ENCODE measurements around the gene NT5M.

Gene NT5M

DNA sequence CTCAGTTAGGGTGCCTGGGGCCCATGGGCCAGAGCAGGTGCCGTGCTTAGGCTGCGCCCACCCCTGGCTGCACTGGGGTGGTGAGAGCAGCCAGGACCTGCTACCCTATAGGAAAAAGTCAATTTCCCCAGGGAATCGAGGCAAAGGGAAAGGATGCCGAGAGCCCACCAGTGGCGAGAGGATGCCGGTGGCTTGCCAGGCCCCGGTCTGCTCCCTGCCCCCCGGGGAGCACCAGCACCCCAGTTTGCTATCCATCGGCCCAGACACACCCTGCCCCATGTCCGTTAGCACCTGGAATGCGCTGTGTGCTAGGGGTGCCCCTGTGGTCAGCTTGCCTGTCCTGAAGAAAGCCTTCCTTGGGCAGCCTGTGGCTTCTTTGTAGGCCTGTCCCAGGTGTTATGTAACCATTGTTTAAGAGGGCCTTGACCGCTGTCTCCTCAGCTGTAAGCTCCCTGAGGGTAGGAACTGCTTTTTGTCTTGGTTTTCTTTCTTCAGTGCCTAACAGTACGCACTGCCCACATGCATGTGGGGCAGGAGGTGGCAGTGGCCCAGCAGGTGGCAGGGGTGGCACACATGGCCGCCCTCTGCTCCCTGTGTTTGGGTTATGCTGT is 40.8 kb downstream of the NT5M start:
- DNase-seq = no peak

- DNase-seq = no peak
These were observed 41.5 kb downstream of the NT5M start for GRCh38 chr17:17344507-17345293.

- no peak for DNase-seq
These were observed 42.1 kb downstream of the NT5M start for GRCh38 chr17:17345294-17345597.

GRCh38 chr17:17345686-17346427 is 42.7 kb downstream of the NT5M start:
- no peak for DNase-seq

GRCh38 chr17:17346428-17347233 is 43.5 kb downstream of the NT5M start:
- DNase-seq = no peak

GRCh38 chr17:17347234-17347955 is 44.2 kb downstream of the NT5M start:
- no peak for DNase-seq

- no peak for DNase-seq
These were observed 45.0 kb downstream of the NT5M start for GRCh38 chr17:17347956-17348871.

DNA sequence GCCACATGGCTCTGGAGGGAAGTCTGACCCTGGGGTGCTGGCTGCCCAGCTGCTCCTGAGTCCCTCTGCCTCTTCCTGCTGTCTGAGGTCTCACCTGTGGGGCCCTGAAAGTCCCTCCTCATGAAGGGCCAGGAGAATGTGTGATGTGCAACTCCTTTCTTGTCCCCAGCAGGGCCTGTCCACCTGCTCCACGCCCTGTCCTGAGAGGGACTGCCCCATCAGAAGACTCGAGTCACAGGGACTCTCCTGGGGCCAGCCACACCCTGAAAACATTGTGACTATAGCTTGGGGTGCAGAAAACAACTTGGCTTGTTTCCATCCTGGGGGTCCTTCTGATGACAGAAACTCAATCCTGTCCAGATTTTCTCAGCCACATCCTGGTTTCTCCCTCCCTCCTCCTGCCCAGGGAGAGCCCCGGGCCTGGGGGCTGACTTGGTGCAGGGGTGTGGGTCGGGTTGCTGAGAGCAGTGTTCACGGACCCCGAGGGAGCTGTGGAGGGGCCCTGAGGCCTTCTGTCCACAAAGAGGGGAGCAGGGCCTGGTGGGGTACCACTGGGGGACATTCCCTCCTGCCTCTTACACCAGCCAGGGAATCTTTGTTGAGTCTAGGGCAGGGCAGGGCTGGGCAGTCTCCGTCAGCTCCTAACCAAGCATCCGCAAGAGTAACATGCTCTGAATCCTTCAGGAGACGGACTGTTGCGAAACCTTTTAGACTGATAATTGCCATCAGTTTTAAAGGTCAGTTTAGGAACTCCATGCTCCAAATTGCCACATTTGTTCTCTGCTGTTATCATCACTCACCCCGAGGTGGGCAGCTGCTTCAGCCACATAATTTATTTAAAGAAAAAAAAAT is 45.9 kb downstream of the NT5M start:
- no peak for DNase-seq

DNA sequence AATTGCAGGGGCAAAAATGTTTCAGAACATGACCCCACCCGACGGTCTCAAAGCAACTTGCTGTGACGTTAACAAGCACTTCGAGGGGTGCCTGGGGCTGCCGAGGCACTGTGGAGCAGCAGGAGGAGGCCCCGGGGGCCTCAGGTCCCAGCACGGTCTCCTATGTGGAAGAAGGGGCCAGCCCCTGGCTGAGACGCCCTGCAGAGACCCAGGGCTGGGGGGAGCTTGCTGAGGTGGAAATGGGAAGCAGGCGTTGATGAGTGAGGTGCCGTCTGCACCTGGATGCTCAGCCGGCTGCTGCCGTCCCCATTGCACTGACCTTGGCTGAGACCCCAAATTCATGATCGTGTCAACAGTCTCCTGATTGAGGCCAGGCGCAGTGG is 46.5 kb downstream of the NT5M start:
- no peak for DNase-seq

- DNase-seq = no peak
These were observed 47.5 kb downstream of the NT5M start for GRCh38 chr17:17350491-17351355.

- DNase-seq = no peak
These were observed 48.3 kb downstream of the NT5M start for GRCh38 chr17:17351356-17351891.

DNA sequence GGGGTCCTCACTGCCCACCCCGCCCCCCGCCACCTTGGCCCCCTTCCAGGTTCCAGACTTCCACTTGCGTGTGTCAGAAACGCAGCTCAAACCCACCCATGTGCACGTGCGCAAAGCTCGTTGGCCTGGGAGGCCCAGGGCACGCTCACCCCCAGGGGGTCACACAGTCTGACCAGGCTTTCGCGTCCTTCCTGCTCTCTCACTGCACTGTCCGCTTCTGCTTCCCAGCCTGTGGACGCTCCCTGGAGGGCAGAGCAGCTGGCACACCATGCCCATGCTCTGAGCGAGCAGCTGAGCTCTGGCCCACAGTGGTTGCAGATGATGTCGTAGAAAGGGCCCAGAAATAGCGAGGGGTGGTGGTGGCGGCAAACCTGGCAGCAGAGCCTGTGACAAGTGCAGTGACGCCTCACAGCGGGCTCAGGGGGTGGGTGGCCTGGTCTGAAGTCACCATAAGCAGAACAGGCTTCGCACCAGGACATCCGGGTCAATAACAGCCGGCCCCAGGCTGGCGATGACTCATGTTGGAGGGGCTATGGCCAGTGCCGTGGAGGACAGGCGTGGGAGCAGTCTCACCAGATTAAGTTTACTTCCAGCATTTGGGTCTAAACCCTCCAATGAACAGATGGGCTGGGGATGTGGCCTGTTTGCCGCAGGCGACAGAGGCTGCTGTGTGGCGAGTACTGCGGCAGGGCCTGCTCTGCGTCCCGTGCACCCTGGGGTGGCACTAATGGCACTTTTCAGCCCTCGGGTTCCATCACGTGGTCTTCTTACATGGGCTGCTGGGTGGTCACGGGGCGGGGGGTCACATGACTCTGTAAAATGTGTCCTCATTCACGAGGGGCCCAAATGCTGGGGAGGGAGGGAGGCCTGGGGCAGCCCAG is 49.0 kb downstream of the NT5M start:
- DNase-seq = no peak

- DNase-seq = no peak
These were observed 49.9 kb downstream of the NT5M start for GRCh38 chr17:17352836-17353624.

DNA sequence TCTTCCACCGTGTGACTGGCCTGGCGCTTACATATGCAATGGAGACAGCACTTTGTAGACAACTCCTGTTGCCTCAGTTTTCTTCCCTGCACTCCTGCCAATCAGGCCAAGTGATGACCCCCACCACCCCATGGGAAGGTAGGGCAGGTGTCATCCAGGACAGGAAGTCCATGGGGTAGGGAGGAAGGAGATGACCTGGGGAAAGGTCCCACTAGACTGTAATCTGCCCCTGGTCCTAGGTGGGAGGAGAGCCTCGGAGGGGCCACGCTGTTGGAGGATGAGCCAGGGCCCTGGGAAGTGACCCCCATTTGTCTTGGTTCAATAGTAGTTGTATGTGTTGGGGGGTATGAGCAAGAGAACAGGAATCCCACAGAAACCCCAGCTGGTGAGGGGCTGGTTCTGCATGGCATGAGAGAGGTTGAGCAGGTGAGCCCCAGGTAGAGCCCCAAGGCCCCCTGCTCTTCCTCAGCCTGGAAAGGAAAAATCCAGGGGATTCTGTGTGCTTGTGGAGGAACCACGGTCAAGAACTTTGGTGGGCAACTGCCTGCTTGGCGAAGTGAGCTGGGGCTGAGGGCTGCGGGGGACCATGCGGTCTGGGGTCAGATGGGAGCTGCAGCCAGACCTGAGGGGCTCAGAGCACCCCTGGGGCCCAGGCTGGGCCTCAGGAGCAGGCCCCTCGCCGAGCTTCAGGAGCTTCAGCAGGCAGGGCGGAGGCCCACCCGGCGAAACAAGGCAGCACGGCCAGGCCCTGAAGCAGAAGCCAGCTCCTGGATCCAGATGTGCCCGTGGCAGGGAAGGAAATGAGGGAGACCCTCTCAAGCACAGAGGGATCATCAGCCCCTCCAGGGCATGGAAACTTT is 50.7 kb downstream of the NT5M start:
- no peak for DNase-seq

DNA sequence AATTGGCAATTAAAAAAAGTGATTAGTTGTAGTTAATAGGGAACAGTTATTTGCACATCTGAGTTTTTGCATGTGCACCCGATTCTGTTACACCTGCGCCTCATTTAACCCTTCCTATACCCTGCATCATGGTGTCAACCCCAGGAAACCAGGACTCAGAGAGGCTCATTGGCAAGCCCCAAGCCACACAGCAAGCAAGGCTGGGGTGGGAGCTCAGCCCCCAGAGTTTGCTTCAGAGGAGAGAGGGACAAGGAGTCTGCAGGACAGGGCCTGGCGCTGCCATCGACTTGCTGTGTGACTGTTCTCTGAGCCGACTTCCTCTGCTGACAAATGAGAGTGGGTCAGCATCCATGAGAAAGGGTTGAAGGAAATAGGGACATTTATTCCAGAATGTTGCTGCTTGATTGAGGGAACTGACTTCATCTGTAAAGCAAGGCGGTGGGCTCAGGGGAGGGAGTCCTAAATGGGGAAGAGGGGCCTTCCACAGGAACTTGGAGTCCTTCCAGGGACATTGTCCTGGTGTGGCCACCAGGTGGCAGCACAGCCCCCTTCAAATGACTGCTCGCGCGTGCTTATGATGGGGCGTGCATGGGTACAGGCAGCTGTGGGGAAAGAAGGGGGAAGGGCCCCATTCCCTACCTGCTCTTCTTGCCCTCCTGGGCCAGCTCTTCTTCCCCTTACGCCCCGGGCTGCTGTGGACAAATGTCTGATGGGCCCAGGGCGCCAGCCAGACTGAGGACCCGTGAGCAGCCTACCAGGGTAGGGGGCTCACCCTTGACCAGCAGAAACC is 51.6 kb downstream of the NT5M start:
- DNase-seq = peak; percentile 84
